HFFc6 (cell line): ENCODE data around the gene PLXDC2. TPM values are rescaled to one million over a fixed set of nuclear protein-coding genes. Genes with fewer than 3 reads are reported as not detected.
"Not testable (repeated sequence)": the region's sequence is repeated elsewhere in the genome, so short reads cannot be mapped to it uniquely, and the experiment has no call there.

ENCODE experiments used
- DNase-seq: peaks from one replicate; pipeline ENCODE4 v3.0.0-alpha.2; 2018
- H3K27ac Mint-ChIP-seq: 2 replicates; pipeline ENCODE4 v1.8.0; 2020; ENCODE audit warnings: mild to moderate bottlenecking, mixed read lengths
- H3K27me3 Mint-ChIP-seq: 2 replicates; pipeline ENCODE4 v1.8.0; 2021; ENCODE audit warnings: mild to moderate bottlenecking, moderate library complexity, mixed read lengths; ENCODE audit not compliant: insufficient read depth
- H3K36me3 Mint-ChIP-seq: 2 replicates; pipeline ENCODE4 v1.8.0; 2021; ENCODE audit warnings: low read depth, mixed read lengths
- H3K4me1 Mint-ChIP-seq: 2 replicates; pipeline ENCODE4 v1.8.0; 2020; ENCODE audit warnings: low read depth, mixed read lengths
- H3K4me3 Mint-ChIP-seq: 2 replicates; pipeline ENCODE4 v1.8.0; 2020; ENCODE audit warnings: mild to moderate bottlenecking, moderate library complexity, mixed read lengths
- H3K9me3 Mint-ChIP-seq: 2 replicates; pipeline ENCODE4 v1.8.0; 2020; ENCODE audit warnings: mild to moderate bottlenecking, mixed read lengths
- CTCF ChIP-seq: fragments of 200-600 bp; sonication (generic); IDR thresholded peaks from 2 replicates; pipeline ENCODE4 v1.5.0; 2021; ENCODE audit warnings: antibody characterized with exemption, mild to moderate bottlenecking
- total RNA-seq, 6 experiments: library from RNA; stranded (reverse); fragmentation: NEBNext Ultra II Directional; extraction: Animal tissue kit (Norgen Biotek cat#: 25700); gene quantifications; 2 replicates in 1 of 6; 3 replicates in 5 of 6; pipeline ENCODE4 v1.2.3, GENCODE V29; 2021

Gene PLXDC2
- total RNA-seq, 6 experiments from 2014 or later = 0.17 to 2.3 (median 0.36) TPM

- H3K27ac Mint-ChIP-seq = no peak overlapping the region
- no peaks in the 10 kb centered on the region for H3K36me3 Mint-ChIP-seq
- TF ChIP-seq CTCF = no peak
- no peak overlapping the region for H3K4me3 Mint-ChIP-seq
- H3K4me1 Mint-ChIP-seq = no peaks in the 10 kb centered on the region
- H3K27me3 Mint-ChIP-seq = peaks cover 2% of the 10 kb centered on the region; the same call in 1 of the 2 replicates
- H3K9me3 Mint-ChIP-seq = peaks cover 26% of the 10 kb centered on the region
- no peak for DNase-seq
Measured at GRCh38 chr10:20180766-20181165, 364.5 kb downstream of the PLXDC2 start.

- H3K27ac Mint-ChIP-seq = no peak overlapping the region
- no peaks in the 10 kb centered on the region for H3K4me1 Mint-ChIP-seq
- no peak for DNase-seq
- no peak for TF ChIP-seq CTCF
- H3K36me3 Mint-ChIP-seq = no peaks in the 10 kb centered on the region
- H3K27me3 Mint-ChIP-seq = peaks cover 2% of the 10 kb centered on the region; the same call in 1 of the 2 replicates
- H3K9me3 Mint-ChIP-seq = peaks cover 27% of the 10 kb centered on the region
- H3K4me3 Mint-ChIP-seq = no peak overlapping the region
Measured at GRCh38 chr10:20181434-20181833, 365.2 kb downstream of the PLXDC2 start.

- Mint-ChIP-seq H3K27me3 (peaks cover 2% of the 10 kb centered on the region; the same call in 1 of the 2 replicates), H3K4me3 (no peak overlapping the region), H3K4me1 (no peaks in the 10 kb centered on the region), H3K27ac (no peak overlapping the region), H3K36me3 (no peaks in the 10 kb centered on the region), H3K9me3 (peaks cover 31% of the 10 kb centered on the region)
- TF ChIP-seq CTCF = no peak
- DNase-seq = no peak
Measured at GRCh38 chr10:20185116-20185515, 368.9 kb downstream of the PLXDC2 start.

- H3K9me3 Mint-ChIP-seq = peaks cover 13% of the 10 kb centered on the region
- not testable (repeated sequence) for H3K27ac Mint-ChIP-seq, H3K36me3 Mint-ChIP-seq, H3K4me1 Mint-ChIP-seq, H3K4me3 Mint-ChIP-seq, H3K27me3 Mint-ChIP-seq, DNase-seq
Measured at GRCh38 chr10:20191392-20191791, 375.2 kb downstream of the PLXDC2 start.

GRCh38 chr10:20195076-20195475, 378.8 kb downstream of the PLXDC2 start:
- Mint-ChIP-seq H3K9me3 (peaks cover 17% of the 10 kb centered on the region), H3K4me1 (no peaks in the 10 kb centered on the region), H3K36me3 (no peaks in the 10 kb centered on the region; the same call in 1 of the 2 replicates), H3K27ac (no peak overlapping the region), H3K27me3 (no peaks in the 10 kb centered on the region), H3K4me3 (no peak overlapping the region)
- DNase-seq = no peak
- TF ChIP-seq CTCF = no peak

GRCh38 chr10:20200758-20201157, 384.5 kb downstream of the PLXDC2 start:
- Mint-ChIP-seq H3K9me3 (peaks cover 31% of the 10 kb centered on the region), H3K36me3 (no peaks in the 10 kb centered on the region; the same call in 1 of the 2 replicates), H3K27ac (no peak overlapping the region), H3K4me1 (no peaks in the 10 kb centered on the region), H3K4me3 (no peak overlapping the region), H3K27me3 (no peaks in the 10 kb centered on the region; the same call in 1 of the 2 replicates)
- no peak for DNase-seq
- no peak for TF ChIP-seq CTCF
